ENCODE measurements around the gene CRNKL1.
"Not testable (repeated sequence)": the region's sequence is repeated elsewhere in the genome, so short reads cannot be mapped to it uniquely, and the experiment has no call there.

Gene CRNKL1

DNA sequence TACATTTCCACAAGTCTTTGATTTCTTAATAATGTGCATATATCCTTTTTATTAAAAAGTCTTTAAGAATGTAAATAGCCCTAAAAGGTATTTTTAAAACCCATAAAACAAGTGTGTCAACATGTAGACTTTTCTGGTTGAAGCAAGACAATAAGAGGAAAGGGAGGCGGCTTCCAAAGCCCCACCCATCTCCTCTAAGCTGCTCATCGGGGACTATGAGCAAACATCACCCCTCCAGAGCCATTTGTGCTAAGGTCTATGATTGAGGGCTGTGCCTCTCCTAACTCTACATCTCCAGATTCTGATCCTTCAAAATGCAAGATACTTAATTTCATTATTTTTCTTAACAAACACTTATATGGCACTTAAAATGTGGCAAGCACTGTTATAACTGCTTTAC lies 37.6 kb downstream of the CRNKL1 start:
- Mint-ChIP-seq H3K9me3 (no peaks in the 10 kb centered on the region), H3K4me3 (no peak overlapping the region), H3K4me1 (peaks cover 34% of the 10 kb centered on the region), H3K27ac (no peak overlapping the region), H3K27me3 (ENCODE audit: low read depth) (peaks cover 4% of the 10 kb centered on the region), H3K36me3 (ENCODE audit: low read depth) (peaks cover 9% of the 10 kb centered on the region)
- TF ChIP-seq, protein P1, sequence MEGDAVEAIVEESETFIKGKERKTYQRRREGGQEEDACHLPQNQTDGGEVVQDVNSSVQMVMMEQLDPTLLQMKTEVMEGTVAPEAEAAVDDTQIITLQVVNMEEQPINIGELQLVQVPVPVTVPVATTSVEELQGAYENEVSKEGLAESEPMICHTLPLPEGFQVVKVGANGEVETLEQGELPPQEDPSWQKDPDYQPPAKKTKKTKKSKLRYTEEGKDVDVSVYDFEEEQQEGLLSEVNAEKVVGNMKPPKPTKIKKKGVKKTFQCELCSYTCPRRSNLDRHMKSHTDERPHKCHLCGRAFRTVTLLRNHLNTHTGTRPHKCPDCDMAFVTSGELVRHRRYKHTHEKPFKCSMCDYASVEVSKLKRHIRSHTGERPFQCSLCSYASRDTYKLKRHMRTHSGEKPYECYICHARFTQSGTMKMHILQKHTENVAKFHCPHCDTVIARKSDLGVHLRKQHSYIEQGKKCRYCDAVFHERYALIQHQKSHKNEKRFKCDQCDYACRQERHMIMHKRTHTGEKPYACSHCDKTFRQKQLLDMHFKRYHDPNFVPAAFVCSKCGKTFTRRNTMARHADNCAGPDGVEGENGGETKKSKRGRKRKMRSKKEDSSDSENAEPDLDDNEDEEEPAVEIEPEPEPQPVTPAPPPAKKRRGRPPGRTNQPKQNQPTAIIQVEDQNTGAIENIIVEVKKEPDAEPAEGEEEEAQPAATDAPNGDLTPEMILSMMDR (IDR thresholded peaks at IDR 0.05; ENCODE audit: unreplicated experiment in 3 of 3) = no peak

DNA sequence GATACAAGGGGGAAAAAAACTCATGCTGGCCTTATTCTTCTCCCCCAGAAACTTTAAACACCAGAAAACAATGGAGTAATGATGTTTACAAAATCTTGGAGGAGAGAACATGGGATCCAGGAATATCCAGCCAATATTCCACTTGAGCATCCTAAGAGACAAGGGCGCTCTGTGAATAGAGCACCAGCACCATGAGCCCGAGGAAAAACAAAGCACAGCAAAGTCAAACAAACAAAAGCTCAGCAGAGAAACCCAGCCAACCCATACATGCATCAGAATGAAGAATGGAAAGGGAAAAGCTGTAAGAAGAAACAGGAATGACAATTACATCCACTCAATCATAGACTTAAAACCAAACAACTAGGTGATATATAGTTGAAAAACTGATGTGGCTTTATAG lies 39.7 kb downstream of the CRNKL1 start:
- TF ChIP-seq, protein P1 (IDR thresholded peaks at IDR 0.05; ENCODE audit: unreplicated experiment in 3 of 3) = no peak
- no peaks in the 10 kb centered on the region for H3K36me3 Mint-ChIP-seq (ENCODE audit: low read depth)
- peaks cover 4% of the 10 kb centered on the region for H3K27me3 Mint-ChIP-seq (ENCODE audit: low read depth)
- no peaks in the 10 kb centered on the region for H3K9me3 Mint-ChIP-seq
- H3K4me1 Mint-ChIP-seq = peaks cover 21% of the 10 kb centered on the region
- H3K27ac Mint-ChIP-seq = no peak overlapping the region
- no peak overlapping the region for H3K4me3 Mint-ChIP-seq

DNA sequence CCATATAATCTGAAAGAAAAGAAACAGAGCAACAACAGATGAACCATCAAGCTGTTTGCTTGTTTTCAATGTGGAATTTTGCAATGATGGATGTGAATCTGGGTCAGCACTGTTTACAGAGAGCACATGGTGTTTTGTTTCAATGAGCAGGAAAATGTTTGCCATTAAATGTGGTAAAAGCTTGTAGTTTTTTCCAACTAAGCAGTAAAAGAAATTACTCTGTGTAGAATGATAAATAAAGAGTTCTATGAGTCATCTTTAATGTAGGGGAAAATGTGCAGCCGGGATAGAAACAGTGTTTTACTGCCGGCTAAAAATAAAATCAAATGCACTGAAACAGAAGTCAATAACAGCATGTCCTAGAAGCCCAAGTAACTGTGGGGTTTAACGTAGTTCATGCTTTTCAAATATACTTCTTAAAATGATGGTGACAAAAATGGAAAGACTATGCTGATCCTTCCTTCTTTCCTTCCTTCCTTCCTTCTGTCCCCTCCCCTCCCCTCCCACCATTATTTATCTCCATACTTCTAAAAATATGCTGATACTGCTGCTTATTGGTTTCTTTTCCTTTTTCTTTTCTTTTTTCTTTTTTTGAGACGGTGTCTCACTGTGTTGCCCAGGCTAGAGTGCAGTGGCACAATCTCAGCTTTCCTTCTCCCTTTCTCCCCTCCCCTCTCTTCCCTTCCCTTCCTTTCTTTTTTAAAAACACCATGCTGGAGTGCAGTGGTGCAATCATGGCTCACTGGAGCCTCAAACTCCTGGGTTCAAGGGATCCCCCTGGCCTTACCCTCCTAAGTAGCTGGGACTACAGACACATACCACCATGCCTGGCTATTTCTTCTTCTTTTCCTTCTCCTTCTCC lies 41.4 kb downstream of the CRNKL1 start:
- Mint-ChIP-seq H3K27me3 (ENCODE audit: low read depth) (no peaks in the 10 kb centered on the region), H3K27ac (peak overlapping the region; percentile 83 to 87 (median 86))
- TF ChIP-seq, protein P1 (IDR thresholded peaks at IDR 0.05; ENCODE audit: unreplicated experiment in 3 of 3) = no peak

DNA sequence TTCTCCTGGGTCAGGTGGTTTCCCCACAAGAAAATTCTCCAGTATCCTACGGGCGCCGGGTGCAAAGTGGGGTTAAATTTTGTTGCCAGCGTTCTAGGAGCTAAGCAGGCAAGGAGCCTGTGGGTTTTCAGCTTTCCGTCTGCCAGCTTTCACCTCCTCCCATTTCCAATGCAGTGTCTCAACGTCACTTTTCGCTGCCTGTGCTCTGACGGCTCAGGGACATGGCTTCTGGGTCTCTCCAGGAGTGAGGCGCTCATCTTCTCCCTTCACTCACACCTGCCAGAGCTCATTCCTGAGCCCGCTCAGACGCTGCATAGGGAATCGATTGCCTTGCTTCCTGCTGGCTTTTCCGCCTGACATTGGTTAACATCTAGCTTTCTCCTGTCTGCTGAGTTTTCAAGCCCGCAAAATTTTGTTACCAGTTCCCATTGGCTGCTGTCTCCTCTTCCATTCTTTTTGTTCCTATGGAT lies 42.4 kb downstream of the CRNKL1 start:
- Mint-ChIP-seq H3K27ac (peak overlapping the region in 2 of 3 experiments; percentile 38 to 51), H3K36me3 (ENCODE audit: low read depth) (no peaks in the 10 kb centered on the region), H3K4me3 (no peak overlapping the region), H3K9me3 (no peaks in the 10 kb centered on the region), H3K4me1 (peaks cover 24% of the 10 kb centered on the region), H3K27me3 (ENCODE audit: low read depth) (no peaks in the 10 kb centered on the region)
- TF ChIP-seq, protein P1 (IDR thresholded peaks at IDR 0.05; ENCODE audit: unreplicated experiment in 3 of 3) = no peak

More for the DNA sequence above, 41.4 kb downstream of the CRNKL1 start:
- Mint-ChIP-seq H3K36me3 (ENCODE audit: low read depth) (no peaks in the 10 kb centered on the region), H3K9me3 (no peaks in the 10 kb centered on the region), H3K4me3 (peak overlapping the region in 2 of 3 experiments; percentile 45 to 46), H3K4me1 (peaks cover 16% of the 10 kb centered on the region)

DNA sequence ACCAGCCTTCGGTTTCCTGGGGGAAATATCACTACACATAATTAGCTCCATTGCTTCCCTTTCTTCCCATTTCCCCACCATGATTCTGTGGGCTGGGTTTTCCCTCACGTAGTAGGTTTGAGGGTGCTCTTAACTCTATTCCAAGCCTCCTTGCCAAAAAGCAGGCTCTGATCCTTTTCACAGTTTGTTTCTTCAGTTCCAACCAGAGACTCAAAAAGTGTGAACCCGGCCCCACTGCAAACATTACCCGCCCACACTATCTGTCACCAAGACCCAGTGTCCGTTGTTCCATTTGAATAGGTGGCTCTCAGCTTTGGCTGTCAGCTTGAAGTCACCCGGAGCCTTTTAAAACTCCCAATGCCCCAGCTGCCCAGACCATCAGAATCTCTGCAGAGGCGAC lies 46.9 kb downstream of the CRNKL1 start:
- no peaks in the 10 kb centered on the region for H3K9me3 Mint-ChIP-seq
- no peak overlapping the region for H3K4me3 Mint-ChIP-seq
- H3K27ac Mint-ChIP-seq = peak overlapping the region in 1 of 3 experiments; percentile 71
- TF ChIP-seq, protein P1 (IDR thresholded peaks at IDR 0.05; ENCODE audit: unreplicated experiment in 3 of 3) = no peak
- H3K4me1 Mint-ChIP-seq = peaks cover 48% of the 10 kb centered on the region
- H3K36me3 Mint-ChIP-seq (ENCODE audit: low read depth) = peaks cover 11% of the 10 kb centered on the region
- H3K27me3 Mint-ChIP-seq (ENCODE audit: low read depth) = peaks cover 3% of the 10 kb centered on the region

DNA sequence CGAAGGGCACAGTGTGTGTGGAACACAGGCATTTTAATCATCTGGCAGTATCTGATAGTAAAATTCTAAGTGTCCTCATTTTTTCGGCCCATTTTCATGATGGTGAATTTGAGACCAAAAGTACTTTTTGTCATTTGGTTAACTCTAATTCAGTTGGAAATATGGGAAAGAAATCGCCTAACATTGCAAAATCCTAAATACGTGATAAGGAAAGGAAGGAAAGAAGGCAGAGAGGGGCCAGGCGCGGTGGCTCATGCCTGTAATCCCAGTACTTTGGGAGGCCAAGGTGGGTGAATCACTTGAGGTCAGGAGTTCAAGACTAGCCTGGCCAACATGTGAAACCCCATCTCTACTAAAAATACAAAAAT lies 48.3 kb downstream of the CRNKL1 start:
- not testable (repeated sequence) for H3K27me3 Mint-ChIP-seq (ENCODE audit: low read depth); H3K9me3 Mint-ChIP-seq
- peak overlapping the region in 2 of 3 experiments; percentile 50 to 58 for H3K4me3 Mint-ChIP-seq
- peaks cover 24% of the 10 kb centered on the region for H3K36me3 Mint-ChIP-seq (ENCODE audit: low read depth)
- peak overlapping the region; percentile 56 to 93 (median 68) for H3K27ac Mint-ChIP-seq
- peaks cover 50% of the 10 kb centered on the region for H3K4me1 Mint-ChIP-seq
